ENCODE measurements around the gene OTUB2. TPM values are rescaled to one million over a fixed set of nuclear protein-coding genes. Genes with fewer than 3 reads are reported as not detected.

OTUB2 gene
- total and polyA plus RNA-seq, 2 experiments from 2014 or later = 2.7 to 2.8 TPM

DNA sequence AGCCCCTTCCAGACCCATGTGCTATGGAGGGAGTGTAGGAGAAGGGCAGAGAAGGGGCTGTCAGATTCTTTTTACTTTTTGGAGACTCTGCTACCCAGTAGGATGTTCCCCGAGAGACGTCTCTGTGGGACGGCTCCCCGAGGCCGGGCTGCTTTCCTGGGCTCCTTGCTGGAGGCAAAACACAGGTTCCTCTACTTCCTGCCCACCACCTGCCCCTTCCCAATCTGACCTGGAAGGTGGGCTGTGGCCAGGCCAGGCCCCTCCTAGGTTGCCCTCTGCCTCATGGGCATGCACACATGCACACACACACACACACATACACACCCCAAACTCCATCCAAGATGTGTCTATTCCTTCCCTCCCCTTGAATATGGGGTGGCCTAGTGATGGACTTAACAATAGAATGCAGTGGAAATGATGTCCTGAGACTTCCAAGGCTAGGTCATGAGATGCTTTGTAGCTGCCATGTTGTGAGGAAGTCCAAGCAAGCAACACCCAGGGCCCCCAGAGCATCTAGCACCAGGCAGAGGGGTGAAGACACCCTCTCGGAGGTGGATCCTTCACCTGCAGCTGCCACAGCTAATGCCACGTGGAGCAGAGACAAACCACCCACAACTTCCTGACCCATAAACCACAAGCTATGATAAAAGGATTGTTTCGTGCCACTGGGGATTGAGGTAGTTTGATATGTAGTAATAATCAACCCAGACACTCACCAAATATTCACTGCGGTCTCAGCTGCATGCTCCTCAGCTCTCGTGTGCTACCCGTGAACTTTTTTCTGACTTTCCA, 48.2 kb upstream of the OTUB2 start:
- Histone ChIP-seq H3K4me2 (no peak overlapping the region), H3K9me3 (ENCODE audit: low read depth) (no peaks in the 10 kb centered on the region), H3K9me2 (replicated peaks; ENCODE audit: insufficient read depth) (no peaks in the 10 kb centered on the region), H3K27ac (no peak overlapping the region), H3K27me3 (no peaks in the 10 kb centered on the region), H3K79me2 (no peaks in the 10 kb centered on the region), H3K36me3 (replicated peaks; ENCODE audit: insufficient read depth, low read depth) (no peaks in the 10 kb centered on the region), H4K20me1 (ENCODE audit: insufficient read depth, poor library complexity, severe bottlenecking) (no peaks in the 10 kb centered on the region), H3K4me1 (ENCODE audit: insufficient read depth) (no peaks in the 10 kb centered on the region), H2AFZ (no peak overlapping the region), H3K4me3 (no peak overlapping the region)
- no peak for DNase-seq (ENCODE audit: low spot score)
- 89% methylated on average over 11 of the region's 11 CpGs for WGBS (ENCODE audit: low lambda C conversion rate, missing lambda C conversion rate)
- TF ChIP-seq EZH2phosphoT487 (IDR thresholded peaks at IDR 0.05; ENCODE audit: low read depth, severe bottlenecking, unreplicated experiment) (no peak), EZH2 (IDR thresholded peaks at IDR 0.05; ENCODE audit: borderline replicate concordance) (no peak), CTCF (IDR thresholded peaks at IDR 0.05; ENCODE audit: poor library complexity) (no peak)

GRCh38 chr14:93978735-93979134, 47.4 kb upstream of the OTUB2 start:
- H3K27ac ChIP-seq = no peak overlapping the region

DNA sequence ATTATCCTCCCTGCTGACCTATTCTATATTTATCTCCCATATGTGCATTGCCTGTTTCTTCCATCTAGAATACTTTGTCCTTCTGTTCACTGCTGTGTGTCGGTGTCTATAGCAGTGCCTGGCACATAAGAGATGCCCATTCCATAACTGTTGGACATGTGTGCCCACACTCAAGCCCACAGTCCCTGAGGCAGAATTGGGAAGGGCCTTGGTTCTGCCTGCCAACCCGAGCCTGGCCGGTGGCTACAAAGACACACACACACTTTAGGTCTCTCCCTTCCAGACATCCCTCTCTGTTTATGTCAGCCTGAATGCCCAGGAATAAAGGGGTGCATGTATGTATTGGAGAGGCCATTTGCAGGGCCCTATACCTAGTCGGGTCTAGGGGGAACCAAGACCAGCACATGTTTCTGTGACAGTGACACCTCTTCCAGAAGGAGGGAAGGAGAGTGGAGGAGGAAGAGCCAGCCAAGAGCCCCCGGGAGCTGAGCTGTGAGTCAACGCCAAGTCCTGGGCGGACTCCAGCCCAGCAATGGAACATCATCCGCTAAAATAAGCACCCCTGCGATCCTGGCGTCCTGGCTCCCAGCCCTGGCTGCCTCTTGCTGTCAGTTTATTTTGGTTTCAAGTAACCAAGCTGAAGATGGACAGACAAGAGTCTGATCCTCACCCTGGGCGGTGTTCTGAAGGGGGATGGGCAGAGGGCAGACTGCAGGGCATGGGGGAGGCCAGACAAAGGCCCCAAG, 45.5 kb upstream of the OTUB2 start:
- Histone ChIP-seq H3K9me2 (replicated peaks; ENCODE audit: insufficient read depth) (no peaks in the 10 kb centered on the region), H3K4me2 (no peak overlapping the region), H4K20me1 (ENCODE audit: insufficient read depth, poor library complexity, severe bottlenecking) (no peaks in the 10 kb centered on the region), H2AFZ (no peak overlapping the region), H3K36me3 (replicated peaks; ENCODE audit: insufficient read depth, low read depth) (no peaks in the 10 kb centered on the region), H3K9me3 (ENCODE audit: low read depth) (no peaks in the 10 kb centered on the region), H3K4me1 (ENCODE audit: insufficient read depth) (peaks cover 8% of the 10 kb centered on the region), H3K4me3 (no peak overlapping the region), H3K79me2 (no peaks in the 10 kb centered on the region), H3K27ac (no peak overlapping the region), H3K27me3 (no peaks in the 10 kb centered on the region)
- 88% methylated on average over 10 of the region's 11 CpGs for WGBS (ENCODE audit: low lambda C conversion rate, missing lambda C conversion rate)
- DNase-seq (ENCODE audit: low spot score) = no peak
- TF ChIP-seq EZH2 (IDR thresholded peaks at IDR 0.05; ENCODE audit: borderline replicate concordance) = no peak

More at GRCh38 chr14:93978735-93979134, 47.4 kb upstream of the OTUB2 start:
- Histone ChIP-seq H3K9me3 (ENCODE audit: low read depth) (no peaks in the 10 kb centered on the region), H3K4me1 (ENCODE audit: insufficient read depth) (no peaks in the 10 kb centered on the region), H3K36me3 (replicated peaks; ENCODE audit: insufficient read depth, low read depth) (no peaks in the 10 kb centered on the region), H3K9me2 (replicated peaks; ENCODE audit: insufficient read depth) (no peaks in the 10 kb centered on the region), H3K79me2 (no peaks in the 10 kb centered on the region), H3K4me2 (no peak overlapping the region), H3K27me3 (no peaks in the 10 kb centered on the region), H4K20me1 (ENCODE audit: insufficient read depth, poor library complexity, severe bottlenecking) (no peaks in the 10 kb centered on the region), H2AFZ (no peak overlapping the region), H3K4me3 (no peak overlapping the region)
- no peak for DNase-seq (ENCODE audit: low spot score)
- 86% methylated on average over 4 of the region's 4 CpGs for WGBS (ENCODE audit: low lambda C conversion rate, missing lambda C conversion rate)
- TF ChIP-seq EZH2phosphoT487 (IDR thresholded peaks at IDR 0.05; ENCODE audit: low read depth, severe bottlenecking, unreplicated experiment) (no peak), CTCF (IDR thresholded peaks at IDR 0.05; ENCODE audit: poor library complexity) (no peak), EZH2 (IDR thresholded peaks at IDR 0.05; ENCODE audit: borderline replicate concordance) (no peak)
